Kidney tubule cell (primary cell): ENCODE measurements around the gene SYNPO.
A peak's percentile ranks its signal among the peaks of the same experiment; 100 is the strongest.

Experiments
- DNase-seq: peaks from one replicate; pipeline ENCODE4 v3.0.0-alpha.2; 2018; ENCODE audit warnings: low spot score

Gene SYNPO

DNA sequence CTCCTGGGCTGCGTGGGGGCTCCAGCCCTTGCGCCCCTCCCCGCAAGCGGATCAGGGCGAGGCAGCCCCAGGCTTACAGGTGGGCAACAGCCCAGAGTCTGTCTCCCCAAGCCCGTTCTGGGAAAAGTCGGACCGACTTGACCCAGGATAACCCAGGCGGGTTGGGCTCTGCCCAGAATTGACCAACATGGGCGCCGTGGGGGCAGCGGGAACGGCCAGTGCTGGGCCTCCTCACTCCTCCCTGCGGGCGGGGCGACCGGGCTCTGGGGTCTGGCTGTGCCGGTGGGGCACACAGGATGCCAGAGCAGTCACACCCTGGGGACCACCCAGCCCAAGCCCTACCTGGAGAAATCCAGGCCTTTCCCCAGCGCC is 15.3 kb upstream of the SYNPO start:
- DNase-seq, result no peak

DNA sequence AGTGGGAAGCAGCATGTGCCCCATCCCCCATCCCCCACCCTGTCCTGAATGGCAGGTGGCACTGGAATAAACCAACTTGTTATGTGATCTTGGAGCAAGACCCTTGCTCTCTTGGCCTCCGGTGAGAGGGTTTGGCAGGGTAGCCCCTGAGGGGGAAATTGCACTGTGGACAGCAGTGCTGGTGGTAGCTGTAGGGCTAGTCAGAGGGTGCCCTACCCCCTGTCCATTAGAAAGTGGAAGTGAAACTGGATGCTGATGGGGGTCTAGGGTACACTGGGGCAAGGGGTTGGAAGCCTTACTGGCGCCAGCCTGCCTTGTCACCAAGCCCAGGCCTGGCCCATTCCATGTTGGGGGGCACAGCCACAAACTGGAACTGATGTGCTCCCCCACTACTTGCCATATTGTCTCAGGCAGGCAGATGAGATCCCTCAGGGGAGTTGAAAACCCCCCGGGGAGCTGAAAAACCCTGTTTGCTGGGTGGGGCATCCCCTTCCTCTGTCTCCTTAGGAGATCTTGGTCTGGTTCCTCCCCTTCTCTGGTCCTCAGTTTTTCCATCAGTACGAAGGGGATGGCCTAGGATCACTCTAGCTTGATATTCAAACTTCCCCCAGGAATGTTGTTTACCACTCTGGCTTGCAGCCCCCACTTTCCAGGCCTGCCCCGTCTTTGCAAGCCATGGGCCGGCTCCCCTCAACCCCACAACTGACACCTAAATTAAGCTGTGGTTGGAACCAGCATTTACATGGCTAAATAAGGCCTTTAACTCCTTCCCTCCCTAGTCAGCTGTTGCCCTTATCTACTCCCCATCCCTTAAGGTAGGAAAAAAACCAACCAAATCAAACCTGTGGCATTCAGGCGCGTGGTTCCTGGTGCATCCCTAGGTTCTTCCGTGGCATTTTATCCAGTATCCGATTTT is 14.4 kb upstream of the SYNPO start:
- no peak for DNase-seq

DNA sequence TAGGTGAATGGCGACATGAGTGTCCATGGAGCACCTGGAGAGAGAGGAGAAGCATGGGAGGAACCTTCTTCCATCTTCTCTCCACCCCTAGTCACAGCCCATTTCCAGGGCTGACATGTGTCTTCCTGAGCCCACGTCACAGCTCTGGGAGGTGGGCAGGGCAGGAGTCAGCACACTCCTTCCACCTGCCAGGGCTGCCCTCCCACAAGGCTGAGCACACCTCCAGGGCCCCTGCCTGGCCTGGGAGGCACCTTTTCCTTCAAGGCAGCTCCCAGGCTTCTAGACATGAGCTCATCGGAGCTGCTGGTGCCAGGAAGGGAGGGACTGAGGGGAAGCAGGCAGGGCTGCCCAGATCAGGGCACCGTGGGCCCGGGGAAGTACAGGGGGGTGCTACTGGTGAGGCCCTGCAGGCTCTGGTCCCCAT is 13.6 kb upstream of the SYNPO start:
- DNase-seq, result peak; percentile 84

DNA sequence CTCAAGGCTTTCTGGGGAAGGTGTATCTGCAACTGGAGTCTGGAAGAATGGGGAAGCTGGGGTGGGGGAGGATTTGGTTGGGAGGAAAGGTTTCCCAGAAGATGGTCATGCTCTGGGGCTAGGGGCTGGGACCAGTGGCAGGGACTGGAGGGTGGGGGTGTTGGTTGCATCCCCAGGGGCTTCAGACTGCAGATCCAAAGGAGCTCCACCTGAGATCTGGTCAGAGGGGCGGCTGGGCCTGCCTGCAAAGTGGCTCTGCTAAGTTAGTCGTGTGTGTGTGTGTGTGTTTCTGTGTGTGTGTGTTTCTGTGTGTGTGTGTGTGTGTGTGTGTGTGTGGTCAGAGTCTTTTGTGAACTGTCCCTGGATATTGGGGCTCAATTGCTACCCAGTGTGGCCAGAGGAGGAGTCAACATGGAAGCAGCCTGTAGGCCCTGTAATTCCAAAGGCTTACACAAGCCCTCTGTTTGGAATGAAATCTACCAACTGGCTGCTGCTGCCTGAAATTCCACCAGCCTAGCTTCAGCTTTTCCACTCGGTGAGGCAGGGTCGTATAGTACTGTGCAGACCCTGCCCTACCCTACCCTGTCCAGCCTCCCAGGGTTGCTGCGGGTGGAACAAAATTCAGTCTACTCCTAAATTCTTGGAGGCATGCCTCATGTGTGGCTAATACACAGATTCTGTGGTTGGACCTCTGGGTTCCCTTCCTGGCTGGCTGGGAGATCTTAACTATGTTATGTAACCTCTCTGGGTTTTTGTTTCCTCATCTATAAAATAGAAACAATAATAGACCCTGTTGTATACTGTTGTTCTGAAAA is 12.5 kb upstream of the SYNPO start:
- peak; percentile 29 for DNase-seq

DNA sequence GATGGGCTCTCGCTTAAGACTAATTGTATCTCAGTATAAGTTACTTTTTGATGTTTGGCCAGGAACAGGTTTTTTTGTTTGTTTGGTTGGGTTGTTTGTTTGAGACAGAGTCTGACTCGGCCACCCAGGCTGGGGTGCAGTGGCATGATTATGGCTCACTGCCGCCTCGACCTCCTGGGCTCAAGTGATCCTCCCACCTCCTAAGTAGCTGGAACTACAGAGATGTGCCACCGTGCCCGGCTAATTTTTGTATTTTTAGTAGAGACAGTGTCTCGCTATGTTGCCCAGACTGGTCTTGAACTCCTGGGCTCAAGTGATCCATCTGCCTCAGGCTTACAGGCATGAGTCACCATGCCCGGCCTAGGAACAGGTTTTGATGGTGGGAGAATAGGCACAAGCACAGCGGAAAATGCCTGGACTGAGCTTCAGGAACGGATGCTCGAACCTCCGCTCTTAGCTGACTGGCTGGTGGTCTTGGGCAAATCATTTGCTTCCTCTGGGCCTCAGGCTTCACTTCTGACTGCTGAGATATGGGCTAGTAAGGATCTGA is 11.4 kb upstream of the SYNPO start:
- no peak for DNase-seq

DNA sequence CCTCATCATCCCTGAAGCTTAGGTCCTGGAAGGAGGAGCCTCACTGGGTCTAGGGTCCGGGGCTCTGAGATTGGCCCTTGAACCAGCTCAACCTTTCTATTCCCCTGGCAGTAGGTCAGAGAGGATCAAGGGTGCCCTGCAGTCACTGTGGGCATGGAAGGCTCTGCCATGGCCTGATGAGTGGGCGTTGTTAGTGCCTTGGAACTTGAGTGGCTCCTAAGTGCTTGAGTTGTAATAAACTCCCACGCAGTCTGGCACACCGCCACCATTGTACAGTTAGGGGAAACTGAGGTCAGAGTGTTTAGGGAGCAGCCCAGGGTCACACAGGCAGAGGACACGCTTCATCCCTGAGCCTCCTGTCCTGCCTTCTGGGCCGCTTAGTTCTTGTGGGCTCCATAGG is 10.4 kb upstream of the SYNPO start:
- DNase-seq, result no peak

DNA sequence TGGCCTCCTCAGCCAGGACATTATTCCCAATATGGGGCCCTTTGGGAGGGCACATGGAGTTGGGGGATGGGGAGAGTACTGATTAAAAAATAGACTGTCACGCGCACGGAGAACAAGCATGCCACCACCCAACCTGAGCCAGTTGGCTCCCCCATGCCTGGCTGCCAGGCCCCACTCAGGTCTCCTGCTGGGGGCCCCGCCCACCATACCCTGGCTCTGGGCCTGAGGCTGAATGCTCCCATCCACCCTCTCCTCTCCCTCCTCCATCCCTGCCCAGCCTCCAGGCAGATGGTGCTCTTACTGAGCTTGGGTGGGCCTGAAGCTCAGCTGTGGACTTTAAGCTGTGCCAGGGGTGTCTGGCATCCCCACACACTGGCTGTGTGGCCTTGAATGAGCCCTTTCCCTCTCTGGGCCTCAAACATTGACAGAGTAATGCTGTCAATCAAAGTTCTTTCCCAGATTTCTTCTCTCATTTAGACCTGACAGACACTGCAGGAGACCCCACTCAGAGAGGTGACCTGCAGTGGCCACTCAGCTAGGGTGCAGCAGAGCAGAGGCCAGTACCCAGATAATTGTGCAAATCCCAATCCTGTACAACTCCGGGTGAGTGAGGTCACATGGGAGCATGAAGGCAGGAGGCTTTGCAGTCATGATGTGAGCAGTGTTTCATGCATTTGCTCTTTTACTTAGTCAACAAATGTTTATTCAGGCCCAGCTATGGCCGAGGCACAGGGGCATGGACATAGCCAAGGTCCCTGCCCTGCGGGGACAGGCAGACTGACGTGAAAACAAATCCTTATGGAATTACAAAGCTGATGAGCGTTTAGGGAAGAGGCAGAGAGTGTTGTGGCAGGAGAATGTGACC is 9.8 kb upstream of the SYNPO start:
- DNase-seq, result no peak

DNA sequence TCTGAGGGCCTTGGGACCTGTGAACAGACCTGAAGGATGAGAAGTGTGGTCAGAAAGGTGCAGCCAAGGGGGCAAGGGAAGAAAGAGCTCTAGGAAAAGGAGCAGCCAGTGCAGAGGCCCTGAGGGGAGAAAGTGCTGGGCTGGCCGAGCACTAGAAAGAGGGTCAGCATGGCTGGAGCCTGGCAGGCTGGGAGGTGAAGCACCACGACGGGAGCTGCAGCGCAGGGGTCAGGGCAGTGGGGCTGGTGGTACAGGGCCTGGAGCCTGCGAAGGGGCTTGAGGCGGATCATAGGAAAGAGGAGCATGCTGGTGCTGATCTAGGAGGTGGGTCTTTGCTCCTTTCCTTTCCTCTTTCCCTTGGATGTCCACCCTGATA is 9.1 kb upstream of the SYNPO start:
- no peak for DNase-seq

DNA sequence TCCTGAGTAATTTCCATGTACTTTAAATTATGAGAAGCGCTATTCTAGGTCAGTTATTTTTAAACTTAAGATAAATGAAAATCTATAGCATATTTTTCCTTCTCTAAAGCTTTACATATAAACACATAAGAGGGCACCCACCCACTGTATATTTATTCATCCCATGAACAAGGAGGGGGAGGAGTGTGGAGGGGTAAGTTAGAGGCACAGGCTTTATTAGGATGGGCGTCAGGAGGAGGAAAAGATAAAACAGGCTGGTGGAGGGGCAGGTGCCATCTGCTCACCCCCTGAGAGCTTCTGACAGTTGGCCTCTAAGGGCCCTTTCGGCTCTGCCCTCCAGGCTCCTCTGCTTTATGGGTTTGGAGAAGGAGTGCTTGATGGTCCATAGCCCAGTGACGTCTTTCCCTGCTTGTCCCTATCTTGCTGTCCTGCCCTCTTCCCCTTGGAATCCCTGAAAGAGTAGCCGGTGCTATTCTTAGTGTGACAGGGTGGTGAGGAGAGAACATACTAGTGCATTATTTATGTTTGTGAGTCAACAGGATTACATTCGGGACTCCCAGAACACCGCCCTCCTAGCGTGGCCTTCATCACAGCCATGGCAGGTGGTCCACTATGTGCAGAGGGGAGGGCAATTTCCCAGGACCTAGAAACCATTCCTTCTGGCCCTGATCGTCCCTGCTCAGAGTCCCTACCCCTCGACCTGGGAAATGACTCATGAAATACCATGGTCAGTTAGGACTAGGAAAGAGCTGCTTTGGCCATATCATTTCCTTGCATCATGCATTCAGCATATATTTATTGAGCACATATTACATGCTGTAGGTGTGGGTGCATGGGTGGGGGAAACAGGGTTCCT is 7.9 kb upstream of the SYNPO start:
- DNase-seq, result no peak

DNA sequence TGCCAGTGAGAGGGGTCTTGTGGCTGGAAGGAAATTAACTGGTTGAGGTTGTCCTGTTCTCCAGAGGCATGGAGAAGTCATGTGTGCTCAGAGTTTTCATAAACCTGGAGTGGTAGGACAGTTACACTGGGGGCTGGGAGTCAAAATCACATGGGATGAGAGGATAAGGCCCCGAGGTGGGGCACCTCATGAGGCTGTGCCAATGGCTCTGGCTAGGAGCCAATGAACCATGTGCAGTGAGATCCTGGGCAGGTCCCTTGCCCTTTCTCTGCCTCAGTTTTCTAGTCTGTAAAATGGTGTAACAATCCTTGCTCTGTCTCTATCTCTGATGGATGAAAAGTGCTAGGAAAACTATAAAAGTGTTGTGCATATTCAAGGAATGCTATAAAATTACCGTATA is 7.0 kb upstream of the SYNPO start:
- DNase-seq, result no peak

DNA sequence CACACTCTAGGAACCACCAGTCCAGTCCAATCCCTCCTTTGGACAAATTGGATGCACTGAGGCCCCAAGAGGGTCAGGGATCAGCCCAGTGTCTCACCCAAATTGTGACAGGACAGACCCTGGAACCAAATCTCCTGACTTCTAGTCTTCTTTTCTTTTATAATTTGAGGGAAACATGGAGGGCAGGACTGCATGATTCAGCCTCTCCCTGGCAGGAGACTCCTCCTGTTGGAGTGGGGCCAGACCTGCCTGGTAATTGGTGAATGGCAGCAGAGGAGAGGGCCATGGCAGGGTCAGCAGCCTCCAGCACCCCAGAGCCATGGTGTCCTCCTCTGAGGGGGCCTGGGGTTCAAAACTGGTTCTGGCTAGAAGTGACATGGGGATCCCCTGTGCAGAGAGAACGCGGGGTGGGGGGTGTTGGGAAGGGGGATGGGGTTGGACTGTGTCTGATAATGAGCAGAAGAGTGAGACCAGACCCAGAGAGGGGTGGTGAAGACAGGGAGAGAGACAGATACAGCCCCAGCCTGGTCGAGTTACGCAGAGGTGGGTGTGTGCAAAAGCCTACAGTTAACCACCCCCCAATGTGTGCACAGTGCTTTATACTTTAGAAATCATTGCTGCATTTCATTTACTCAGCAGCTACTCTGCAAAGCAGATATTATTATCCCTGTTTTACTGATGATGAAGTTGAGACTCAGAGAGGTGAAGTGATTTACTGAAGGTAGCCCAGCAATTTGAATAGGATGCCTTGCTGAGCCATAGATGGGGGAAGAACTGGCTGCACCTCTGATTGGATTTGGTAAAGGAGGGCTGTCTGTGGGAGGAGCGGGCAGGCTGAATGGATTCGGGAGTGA is 3.8 kb upstream of the SYNPO start:
- DNase-seq, result peak; percentile 73

DNA sequence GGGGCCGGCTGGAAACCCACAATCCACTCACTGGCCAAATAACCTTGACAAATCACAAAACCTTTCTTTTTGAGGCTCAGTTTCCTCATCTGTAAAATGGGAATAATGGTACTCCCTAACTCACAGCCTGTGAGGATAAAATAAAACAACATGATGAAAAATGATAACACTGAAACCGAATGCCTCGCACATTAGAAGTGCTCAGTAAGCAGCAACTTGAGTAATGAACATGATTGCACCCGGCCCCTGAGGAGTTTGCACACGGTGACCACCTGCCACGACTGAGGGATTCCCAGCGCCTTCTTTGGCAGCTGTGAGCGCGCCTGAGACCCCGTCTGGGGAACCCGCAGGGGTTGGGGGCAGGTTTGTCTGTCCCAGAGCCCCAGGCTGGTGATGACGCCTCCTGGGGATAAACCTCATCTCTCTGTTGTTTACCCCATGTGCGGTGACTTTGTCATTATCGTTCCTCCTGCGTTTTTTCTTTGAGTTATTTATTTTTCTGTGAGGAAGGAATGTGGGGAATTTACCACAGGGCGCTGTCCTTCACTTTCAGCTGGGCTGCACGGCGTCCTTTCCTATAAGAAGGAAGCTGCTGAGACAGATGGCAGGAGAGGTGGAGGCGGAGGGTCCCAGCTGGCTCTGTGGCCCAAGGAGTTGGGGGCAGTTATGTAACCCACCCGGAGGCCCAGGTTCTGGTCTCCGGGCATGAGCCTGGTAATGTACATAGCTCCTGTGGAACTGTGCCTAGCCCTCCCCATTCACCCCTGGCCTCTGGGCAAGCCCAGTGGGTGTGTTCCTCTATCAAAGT is 3.0 kb upstream of the SYNPO start:
- DNase-seq, result peak; percentile 92

DNA sequence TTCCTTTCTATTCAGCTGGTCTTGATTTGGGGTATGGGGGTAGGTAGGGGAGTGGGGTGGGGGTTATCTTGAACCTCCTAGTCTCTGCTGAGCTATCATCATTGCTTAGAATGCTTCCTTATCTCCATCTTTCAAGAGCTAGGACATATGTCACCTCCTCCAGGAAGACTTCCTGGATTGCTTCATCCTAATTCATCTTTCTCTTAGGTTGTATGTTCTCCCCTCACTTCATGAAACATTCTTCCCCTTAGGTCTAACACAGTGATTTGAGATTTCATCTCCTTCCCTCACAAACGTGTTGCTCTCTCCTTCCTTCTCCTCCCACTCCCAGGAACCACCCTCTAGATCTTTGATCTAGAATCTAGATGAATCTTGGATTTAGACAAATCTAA is 2.4 kb upstream of the SYNPO start:
- no peak for DNase-seq

DNA sequence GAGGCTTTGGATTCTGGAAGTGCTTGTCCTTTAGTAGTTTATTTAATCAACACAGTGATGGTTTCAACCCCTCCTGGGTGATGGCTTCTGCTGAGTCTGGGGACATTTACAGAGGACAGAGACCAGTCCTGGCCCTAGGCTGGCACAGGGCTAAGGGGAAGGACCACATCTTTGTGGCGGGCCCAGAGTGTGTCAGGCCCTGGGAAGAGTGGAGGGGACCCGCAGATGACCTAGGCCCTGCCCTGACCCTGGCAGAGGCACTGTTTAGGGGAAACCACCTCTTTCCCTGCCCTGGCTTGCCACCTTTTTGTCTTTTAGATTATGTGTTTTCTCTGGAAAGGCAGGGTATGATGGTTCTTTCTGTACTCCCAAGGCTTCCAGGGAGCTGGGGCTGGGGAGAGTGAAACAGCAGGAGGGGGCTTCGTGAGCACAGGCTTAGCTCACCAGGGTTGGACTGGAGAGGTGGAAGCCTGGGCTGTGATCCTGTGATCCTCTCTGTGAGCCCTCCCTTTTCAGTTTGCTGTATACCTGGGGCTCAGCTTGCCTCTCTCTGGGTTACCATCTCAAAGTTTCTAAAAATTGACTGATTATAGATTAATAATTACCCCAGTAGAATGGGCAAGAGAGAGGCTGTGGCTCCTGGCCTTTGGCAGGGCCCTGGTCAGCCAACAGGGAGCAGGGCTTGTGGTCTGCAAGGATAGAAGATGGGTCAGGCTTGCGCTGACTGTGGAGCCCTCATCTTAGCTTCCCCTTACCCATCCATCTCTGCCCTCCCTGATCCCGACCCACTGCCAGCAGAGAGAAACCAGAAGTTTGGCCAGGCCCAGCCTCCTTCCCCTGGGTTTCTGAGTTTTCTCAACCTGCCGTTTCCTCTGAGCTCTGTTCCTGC is 1.7 kb upstream of the SYNPO start:
- DNase-seq, result peak; percentile 34

DNA sequence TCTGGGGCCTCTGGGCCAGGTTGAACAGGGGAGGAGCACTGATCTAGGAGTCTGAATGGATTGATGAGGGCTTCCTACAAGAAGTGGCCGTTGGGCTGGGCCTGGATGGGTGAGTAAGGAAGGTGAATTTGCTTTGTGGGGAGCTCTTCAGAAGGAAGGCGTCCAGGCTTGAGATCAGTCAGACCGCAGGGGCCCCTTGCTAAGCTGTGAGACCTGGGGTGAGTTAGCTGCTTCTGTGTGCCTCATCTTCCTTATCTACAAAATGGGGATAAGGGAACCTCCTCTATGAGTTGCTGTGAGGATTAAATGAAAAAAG is 1.1 kb upstream of the SYNPO start:
- peak; percentile 48 for DNase-seq

DNA sequence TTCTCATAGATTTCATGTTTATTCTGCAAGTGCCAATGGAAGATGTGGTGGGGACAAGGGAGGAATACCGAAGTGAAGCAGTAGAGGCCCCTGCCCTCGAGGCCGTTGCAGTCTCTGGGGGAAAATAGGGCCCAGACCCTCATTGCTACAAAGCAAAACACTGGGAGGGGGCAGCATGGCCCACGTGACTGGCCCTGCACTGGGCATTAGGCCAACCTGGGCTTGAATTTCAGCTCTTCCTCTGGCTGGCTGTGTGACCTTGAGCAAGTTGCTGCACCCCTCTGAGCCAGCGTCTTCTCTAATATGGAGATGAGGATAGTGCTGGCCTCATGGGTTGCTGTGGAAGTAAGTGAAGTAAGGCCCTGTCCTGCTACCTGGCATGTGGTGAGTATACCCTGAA is 709 bp upstream of the SYNPO start:
- no peak for DNase-seq

DNA sequence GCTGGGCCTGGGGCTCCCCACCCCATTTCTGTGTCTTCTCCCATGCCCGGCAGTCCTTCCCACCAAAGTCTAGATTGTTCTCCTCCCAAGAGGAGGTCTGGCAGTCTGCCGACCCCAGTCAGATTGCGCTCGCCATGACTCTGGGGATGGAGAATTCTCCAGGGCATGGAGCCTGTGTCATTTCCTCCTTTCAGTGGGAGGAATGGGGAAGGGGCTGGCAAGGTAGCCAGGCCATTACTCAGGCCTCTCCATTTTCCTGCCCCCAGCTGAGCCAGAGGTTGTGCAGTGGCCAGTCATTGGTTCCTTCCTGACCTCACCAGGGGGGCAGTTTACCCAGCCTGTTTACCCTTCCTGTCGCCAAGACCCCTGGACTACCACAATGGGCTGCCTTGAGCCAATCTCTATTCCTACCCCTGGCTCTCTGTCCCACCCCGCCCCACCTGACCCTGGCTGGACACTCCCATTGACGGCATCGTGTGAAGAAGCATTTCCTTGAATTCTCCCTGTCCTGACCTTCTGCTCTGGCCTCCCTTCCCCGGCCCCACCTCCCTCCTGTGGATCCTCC is 628 bp downstream of the SYNPO start:
- peak; percentile 71 for DNase-seq
